ENCODE measurements around the gene ANAPC15. TPM values are rescaled to one million over a fixed set of nuclear protein-coding genes. Genes with fewer than 3 reads are reported as not detected.
A peak's percentile ranks its signal among the peaks of the same experiment; 100 is the strongest.
"Not testable (repeated sequence)": the region's sequence is repeated elsewhere in the genome, so short reads cannot be mapped to it uniquely, and the experiment has no call there.

Gene ANAPC15
- total RNA-seq, result 24.5 TPM

DNA sequence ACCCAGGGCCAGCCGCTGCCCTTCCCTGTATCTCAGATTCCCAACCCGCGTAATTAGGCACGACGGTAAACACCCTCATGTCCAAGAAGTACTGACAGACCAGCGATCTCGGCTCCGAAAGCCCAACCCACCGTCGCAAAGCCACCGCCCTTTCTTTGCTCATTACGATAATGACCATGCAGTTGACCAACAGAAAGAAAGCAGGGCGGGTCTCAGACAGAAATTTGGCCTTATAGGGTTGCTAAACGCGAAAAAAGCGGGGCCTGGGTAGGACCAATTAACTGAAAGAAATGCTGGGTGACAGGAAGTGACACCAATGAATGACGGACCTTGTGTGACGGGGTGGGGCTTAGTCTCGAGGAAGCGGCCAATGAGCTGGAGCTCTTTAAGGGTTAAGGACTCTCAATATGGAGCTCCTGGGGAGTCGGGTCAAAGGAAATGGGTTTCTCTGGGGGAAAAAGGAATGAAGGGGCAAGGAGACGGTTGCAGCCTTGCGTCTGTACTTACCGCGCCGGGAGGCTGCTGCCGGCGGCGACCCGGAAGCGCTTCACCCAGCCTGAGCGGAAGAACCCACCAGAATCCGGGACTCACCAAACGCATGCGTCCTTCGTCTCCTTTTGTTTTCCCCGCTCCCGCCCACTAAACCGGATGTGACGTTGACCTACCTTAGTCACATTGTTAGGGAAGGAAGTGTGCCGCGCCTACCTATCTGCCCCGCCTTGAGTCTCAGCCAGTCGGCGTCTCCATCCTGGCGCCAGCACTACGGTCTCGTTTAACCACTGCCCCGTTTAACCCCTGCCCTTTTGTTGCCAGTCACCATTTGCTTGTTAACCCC is at the start of gene ANAPC15:
Gene ANAPC15 (minus strand): TSS at position 553 of the 835 bp plus-strand sequence. CDS start 1,419 bp downstream, outside the sequence.
- DNase-seq (ENCODE audit: low read depth in 2 of 3, low spot score in 2 of 3), result peak; percentile 92 to 100 (median 99)

DNA sequence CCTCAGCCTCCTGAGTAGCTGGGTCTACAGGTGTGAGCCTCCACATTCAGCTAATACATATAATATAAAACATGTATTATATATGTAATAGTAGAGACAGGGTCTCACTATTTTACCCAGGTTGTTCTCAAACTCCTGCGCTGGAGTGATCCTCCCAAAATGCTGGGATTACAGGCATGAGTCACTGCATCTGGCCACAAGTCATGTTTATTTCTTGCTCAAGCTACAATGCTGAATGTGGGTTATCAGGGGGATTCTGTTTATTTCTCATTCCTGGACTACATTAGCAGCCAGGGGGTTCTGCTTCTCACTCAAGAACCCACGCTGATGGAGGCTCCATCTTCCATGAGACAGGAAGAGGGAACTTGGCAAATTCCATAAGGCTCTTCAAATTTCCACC is 47.8 kb upstream of the ANAPC15 start:
- DNase-seq (ENCODE audit: low read depth in 2 of 3, low spot score in 2 of 3), result no peak

DNA sequence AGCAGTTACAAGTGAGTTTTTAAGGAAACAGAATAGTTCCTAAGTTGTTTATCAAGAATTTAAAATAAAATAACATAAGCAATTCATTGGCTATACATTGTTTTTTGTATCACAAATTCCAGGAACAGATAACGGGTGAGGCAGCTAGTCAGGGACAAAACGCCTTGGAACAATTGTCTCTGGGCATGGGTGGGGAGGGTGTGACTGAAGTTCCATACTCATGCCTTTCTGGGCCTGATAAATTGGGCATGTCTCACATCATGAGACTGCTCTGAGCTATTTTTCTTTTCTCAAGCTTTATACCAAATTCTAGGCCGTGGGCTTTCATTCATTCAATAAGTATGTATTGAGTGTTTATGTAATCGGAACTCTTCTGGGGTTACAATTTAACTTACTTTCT is 44.6 kb upstream of the ANAPC15 start:
- DNase-seq (ENCODE audit: low read depth in 2 of 3, low spot score in 2 of 3), result no peak

DNA sequence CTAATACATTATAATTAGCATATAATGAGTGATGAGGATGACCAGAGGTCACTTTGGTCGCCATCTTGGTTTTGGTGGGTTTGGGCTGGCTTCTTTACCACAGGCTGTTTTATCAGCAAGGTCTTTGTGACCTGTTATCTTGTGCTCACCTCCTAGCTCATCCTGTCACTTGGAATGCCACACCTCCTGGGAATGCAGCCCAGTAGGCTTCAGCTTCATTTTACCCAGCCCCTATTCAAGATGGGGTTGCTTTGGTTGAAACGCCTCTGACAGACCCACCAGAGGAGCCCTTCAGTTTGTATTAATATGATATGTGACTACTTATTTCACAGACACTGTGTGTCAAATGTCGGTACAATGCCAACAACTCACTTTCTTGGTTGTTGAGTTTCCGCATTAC is 43.3 kb upstream of the ANAPC15 start:
- DNase-seq (ENCODE audit: low read depth in 2 of 3, low spot score in 2 of 3), result no peak

DNA sequence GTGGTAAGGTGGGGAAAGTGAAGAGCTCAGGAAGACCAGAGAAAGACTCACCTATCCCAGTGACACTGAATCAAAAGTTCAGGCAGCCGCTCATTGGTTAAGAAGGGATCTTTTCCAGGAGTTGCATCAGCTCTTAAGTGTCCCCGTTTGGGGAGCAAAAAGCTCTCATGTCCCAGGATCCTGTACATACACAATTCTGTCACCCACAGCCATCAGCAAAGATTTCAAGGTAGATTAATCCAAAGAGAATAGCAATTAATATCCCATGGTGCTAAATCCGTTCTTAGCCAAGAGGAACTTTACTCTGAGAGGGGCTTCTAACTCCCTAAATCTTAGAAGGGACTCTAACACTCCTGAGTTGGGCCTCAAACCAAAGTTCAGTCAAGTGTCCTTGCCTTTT is 42.3 kb upstream of the ANAPC15 start:
- DNase-seq (ENCODE audit: low read depth in 2 of 3, low spot score in 2 of 3), result no peak

DNA sequence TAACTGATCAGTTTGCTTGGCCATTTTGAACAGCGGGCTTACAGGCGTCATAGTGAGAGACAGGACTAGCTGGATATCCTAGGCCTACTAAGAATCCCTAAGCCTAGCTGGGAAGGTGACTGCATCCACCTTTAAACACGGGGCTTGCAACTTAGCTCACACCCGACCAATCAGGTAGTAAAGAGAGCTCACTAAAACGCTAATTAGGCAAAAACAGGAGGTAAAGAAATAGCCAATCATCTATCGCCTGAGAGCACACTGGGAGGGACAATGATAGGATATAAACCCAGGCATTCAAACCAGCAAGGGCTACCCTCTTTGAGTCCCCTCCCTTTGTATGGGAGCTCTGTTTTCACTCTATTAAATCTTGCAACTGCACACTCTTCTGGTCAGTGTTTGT is 41.4 kb upstream of the ANAPC15 start:
- not testable (repeated sequence) for DNase-seq (ENCODE audit: low read depth in 2 of 3, low spot score in 2 of 3)

DNA sequence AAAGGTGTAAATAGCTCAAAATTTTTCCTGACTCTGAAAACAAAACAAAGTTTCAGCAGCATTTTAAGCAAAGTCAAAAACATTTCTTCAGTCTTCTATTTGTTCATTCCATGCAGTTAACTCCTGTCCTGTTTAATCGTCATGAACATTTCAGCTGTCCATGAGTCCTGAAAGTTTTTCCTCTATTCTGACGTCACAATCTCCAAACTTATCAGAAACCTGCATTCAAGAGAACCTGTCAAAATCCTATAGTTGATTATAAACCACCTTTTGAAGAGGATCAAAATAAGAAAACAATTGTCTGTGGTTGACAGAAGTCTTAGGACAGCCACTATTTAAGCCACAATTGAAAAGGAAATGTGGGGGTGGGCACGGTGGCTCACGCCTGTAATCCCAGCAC is 38.4 kb upstream of the ANAPC15 start:
- DNase-seq (ENCODE audit: low read depth in 2 of 3, low spot score in 2 of 3), result no peak

DNA sequence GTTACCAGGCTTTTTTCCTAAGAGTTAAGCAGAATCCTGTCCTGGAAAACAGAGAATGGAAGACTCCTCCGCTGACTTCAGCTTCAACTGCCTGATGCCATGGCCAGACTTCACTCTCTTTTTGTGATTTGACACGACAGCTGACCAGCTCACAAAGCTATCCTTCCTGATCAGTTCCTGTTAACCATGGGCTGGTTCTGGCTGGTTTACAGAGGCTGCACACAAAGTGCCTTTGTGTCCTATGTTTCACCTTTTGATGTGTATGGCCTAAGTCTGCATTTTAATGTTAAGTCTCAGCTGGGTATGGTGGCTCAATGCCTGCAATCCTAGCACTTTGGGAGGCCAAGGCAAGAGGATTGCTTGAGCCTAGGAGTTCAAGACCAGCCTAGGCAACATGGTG is 34.1 kb upstream of the ANAPC15 start:
- DNase-seq (ENCODE audit: low read depth in 2 of 3, low spot score in 2 of 3), result no peak

DNA sequence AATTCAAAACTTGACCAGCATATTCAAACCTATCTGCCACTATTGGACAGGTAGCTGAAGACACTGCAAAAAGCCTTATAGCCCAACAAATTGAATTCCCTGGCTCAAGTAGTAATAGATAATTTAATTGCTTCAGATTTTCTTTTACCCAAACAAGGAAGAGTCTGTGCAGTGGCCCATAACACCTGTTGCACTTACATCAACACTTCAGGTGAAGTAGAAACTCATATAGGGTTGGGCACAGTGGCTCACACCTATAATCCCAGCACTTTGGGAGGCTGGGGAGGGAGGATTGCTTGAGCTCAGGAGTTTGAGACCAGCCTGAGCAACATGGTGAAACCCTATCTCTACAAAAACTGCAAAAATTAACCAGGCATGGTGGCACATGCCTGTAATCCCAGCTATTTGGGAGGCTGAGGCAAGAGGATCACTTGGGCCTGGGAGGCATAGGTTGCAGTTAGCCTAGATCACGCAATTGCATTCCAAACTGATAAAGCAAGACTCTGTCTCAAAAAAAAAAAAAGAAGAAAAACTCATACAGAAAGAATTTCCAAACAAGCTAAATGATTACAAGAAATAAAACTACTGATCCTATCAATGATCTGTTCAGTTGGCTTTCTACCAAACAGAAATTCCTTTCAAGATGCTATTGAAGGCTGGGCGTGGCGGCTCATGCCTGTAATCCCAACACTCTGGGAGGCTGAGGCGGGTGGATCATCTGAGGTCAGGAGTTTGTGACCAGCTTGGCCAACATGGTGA is 32.5 kb upstream of the ANAPC15 start:
- no peak for DNase-seq (ENCODE audit: low read depth in 2 of 3, low spot score in 2 of 3)

DNA sequence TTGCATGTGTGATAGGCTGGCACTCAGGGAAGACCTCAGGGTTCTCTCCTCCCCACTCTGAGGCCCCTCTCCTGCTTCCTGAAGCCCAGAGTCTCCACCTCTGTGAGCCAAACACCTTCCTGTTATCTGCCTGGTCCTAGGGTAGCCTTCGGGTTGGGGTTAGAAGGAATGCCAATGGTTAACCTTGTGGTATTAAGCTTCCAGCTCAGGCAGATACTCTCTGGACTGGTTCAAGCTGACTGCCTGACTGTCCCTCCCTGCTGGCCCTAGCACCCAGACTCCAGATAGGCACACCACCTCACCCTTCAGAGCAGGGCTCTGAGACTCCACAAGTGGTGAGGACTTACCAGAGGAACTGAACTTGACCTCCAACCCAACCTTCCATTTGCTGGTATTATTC is 30.0 kb upstream of the ANAPC15 start:
- DNase-seq (ENCODE audit: low read depth in 2 of 3, low spot score in 2 of 3), result not testable (repeated sequence)

DNA sequence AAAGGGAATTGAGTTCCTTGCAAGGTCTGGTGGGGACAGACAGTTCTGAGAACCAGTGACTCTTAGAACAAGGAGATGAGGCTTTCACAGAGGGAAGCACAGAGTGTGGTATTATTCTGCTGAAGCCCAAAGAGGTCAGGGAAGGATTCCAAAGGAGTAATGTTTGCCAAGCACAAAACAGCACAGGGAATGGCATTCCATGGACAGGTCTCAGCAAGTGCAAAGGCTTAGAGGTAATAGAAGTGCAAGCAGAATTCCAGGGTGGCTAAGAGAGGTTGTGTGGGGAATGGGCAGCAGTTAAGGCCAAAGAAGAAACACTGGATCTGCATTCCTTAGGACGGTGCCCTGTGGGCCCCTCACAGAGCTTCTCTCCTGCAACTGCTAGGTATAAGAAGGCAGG is 29.6 kb upstream of the ANAPC15 start:
- DNase-seq (ENCODE audit: low read depth in 2 of 3, low spot score in 2 of 3), result not testable (repeated sequence)

DNA sequence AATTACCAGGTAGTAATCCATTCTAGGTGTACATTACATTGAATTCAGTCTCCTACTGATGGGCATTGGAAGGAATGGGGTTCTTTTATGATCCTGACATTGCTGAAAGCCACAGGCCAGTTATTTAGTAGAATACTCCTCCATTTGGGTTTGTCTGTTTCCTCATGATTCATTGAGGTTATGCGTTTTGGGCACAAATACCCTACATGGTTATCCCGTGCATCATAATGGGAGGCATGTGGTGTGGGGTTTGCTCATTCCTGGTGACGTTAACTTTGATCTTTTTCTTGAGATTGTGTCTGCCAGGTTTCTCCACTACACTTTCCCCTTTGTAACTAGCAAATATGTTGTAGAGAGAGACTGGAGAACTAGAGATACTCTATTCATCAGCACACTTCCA is 28.6 kb upstream of the ANAPC15 start:
- no peak for DNase-seq (ENCODE audit: low read depth in 2 of 3, low spot score in 2 of 3)

DNA sequence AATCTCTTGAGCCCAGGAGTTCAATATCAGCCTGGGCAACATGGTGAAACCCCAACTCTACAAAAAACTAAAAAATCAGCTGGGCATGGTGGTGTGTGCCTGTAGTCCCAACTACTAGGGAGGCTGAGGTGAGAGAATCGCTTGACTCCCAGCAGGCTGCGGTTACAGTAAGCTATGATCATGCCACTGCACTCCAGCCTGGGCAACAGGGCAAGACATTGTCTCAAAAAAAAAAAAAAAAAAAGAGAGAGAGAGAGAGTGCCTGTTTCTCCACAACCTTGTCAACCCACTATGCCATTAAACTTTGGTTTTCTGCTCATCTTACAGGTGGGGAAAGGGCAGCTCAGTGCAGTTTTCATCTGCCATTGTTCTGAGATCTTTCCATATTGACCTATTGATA is 28.2 kb upstream of the ANAPC15 start:
- no peak for DNase-seq (ENCODE audit: low read depth in 2 of 3, low spot score in 2 of 3)

DNA sequence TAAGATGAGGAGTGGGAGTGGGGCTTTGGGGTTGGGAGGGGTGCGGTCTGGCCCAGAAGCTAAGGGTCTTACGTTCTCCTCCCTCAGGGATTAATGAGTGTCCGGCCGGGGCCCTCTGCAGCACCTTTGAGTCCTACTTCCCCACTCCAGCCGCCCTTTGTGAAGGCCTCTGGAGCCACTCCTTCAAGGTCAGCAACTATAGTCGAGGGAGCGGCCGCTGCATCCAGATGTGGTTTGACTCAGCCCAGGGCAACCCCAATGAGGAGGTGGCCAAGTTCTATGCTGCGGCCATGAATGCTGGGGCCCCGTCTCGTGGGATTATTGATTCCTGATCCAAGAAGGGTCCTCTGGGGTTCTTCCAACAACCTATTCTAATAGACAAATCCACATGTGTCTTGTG is 27.0 kb upstream of the ANAPC15 start:
- no peak for DNase-seq (ENCODE audit: low read depth in 2 of 3, low spot score in 2 of 3)

DNA sequence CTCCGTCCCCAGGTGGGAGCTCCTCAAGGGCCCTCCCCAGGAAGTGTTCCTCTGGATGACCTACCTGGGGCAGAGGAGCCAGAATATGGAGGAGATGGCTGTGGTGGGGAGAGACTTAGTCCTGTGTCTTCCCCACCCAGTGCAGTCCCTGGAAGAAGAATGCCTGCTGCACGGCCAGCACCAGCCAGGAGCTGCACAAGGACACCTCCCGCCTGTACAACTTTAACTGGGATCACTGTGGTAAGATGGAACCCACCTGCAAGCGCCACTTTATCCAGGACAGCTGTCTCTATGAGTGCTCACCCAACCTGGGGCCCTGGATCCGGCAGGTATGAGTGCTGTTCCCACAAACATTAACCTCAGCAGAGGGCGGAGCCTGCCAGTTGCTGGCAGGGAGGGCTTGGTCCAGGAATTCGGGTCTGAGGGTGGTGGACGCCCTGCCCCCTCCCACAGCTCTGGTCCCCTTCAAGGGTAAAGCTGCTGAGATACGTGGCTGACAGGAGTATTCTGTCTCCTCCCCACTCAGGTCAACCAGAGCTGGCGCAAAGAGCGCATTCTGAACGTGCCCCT is 26.4 kb upstream of the ANAPC15 start:
- DNase-seq (ENCODE audit: low read depth in 2 of 3, low spot score in 2 of 3), result no peak

DNA sequence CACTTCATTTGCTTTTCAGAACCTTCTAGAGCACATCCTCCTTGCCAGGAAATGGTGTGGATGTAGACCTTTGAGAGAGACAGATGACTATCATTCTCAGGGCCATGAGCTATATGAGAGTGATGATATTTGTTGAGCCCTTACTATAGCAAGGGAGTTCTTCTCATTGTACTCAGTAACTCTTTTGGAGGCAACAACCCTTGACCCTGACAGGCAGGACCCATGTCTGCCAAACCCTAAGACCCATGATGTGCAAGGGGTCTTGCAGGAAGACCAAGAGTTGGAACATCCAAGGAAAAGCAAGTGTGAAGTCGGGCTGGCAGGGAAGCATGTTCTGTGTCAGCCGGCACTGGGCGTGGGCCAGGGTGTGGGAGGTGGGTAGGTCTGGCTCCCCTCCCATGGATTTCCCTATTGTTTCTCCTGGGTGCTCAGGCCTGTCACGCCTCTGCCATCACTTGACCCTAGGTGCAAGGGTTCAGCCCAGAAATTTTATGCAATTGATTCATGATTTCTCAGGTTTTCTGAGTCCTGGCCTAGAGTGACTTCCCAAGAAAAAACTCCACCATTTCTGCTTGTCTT is 24.3 kb upstream of the ANAPC15 start:
- DNase-seq (ENCODE audit: low read depth in 2 of 3, low spot score in 2 of 3), result no peak

DNA sequence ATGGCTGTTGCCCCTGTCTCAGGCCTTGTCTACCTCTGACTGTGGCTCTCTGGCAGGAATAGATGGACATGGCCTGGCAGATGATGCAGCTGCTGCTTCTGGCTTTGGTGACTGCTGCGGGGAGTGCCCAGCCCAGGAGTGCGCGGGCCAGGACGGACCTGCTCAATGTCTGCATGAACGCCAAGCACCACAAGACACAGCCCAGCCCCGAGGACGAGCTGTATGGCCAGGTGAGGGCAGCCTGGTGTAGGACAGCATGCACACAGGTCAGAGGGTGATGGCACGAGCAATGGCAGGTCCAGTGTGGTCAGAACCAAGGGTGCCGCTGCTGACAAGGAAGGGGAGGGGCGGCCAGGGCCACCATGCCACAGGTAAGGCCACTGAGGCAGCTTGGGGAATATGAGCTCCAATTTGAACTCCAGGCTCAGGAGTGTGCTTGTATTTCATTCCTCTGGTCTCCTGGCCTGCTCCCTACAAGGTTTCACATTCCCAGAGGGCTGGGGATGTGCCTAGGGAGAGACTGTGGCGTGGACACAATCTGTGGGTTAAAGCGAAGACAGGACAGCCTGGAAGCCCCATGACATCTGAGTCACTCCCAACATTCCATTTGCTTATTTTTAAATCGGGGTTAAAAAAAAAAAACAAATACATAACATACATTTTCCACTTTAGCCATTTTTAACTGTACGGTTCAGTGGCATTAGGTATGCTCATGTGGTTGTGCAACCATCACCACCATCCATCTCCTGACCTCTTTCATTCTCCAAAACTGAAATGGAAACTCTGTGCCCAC is 23.6 kb upstream of the ANAPC15 start:
- DNase-seq (ENCODE audit: low read depth in 2 of 3, low spot score in 2 of 3), result no peak

DNA sequence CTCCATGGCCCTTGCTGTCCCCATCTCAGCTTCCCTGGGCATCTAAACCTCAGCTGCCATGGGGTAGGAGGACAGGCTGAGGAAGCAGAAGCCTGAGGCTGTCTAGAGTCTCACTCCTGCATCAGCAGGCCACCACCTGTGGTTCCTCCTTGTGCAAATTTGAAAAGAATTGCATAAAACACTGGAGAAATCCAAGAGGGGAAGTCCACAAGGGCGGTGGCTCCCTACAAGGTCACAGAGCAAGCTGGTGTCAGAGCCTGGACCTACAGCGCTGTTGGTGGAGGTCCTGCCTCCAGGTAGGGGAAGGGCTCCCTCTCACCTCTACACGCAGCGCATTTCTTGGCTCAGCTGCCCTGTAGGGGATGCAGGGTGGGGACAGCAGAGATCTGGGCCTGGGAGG is 23.0 kb upstream of the ANAPC15 start, which contains the start of gene FOLR3:
Gene FOLR3 (plus strand): TSS at position 253 of the 400 bp plus-strand sequence. CDS start 228 bp downstream, outside the sequence.
- not testable (repeated sequence) for DNase-seq (ENCODE audit: low read depth in 2 of 3, low spot score in 2 of 3)

DNA sequence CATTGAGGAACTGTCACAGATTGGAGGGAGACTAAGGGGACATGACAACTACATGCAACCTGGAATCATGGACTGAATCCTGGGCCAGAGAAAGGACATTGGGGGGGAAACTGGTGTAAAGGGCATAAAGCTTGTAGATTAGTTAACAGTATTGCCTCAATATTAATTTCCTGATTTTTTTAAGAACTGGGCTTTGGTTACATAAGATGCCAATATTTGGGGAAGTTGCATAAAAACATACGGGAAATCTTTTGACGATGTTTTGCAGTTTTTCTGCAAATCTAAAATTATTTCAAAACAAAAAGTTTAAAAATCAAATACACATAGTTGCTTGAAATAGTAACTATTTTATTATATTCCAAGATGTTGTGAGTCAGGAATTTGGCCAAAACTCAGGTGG is 20.2 kb upstream of the ANAPC15 start:
- DNase-seq (ENCODE audit: low read depth in 2 of 3, low spot score in 2 of 3), result peak in 1 of 3 donors; percentile 8

DNA sequence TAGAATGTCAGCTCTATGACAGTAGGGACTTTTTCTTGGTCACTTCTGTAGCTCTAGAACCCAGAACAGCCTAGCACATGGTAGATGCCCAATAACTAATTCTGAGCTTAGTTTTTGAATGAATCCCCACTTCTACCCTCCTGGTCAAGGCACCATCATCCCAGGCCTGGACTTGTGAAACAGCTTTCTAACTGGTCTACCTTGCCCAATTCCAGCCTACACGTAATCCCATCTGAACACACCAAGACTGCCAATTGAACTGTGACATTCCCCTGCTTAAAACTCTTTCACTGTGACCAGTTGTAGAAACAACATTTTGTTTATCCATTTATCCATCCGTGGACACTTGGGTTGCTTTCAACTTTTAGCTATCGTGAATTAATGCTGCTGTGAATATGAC is 16.9 kb upstream of the ANAPC15 start:
- DNase-seq (ENCODE audit: low read depth in 2 of 3, low spot score in 2 of 3), result no peak
